Skin of body (tissue), 2 donors: ENCODE results near the gene HS3ST4. TPM values are rescaled to one million over a fixed set of nuclear protein-coding genes. Genes with fewer than 3 reads are reported as not detected.
"Not testable (repeated sequence)": the region's sequence is repeated elsewhere in the genome, so short reads cannot be mapped to it uniquely, and the experiment has no call there.

Source experiments
- DNase-seq: peaks from one replicate; lab custom pipeline; 2025; lab: John Stamatoyannopoulos, UW
- total RNA-seq: library from RNA; depleted of rRNA; stranded (reverse); fragments of >200 nt; gene quantifications from one replicate; pipeline ENCODE4 v1.2.3, GENCODE V29; 2014

Gene HS3ST4
- total RNA-seq, 1 donor from 2014 or later = 0.10 TPM

- no peak for DNase-seq
Measured at GRCh38 chr16:25988084-25988483, 296.3 kb downstream of the HS3ST4 start.

- no peak for DNase-seq
Measured at GRCh38 chr16:25988882-25989281, 297.1 kb downstream of the HS3ST4 start.

GRCh38 chr16:25996052-25996451, 304.3 kb downstream of the HS3ST4 start:
- no peak for DNase-seq

- no peak for DNase-seq
Measured at GRCh38 chr16:26005336-26005735, 313.6 kb downstream of the HS3ST4 start.

GRCh38 chr16:26012376-26012775, 320.6 kb downstream of the HS3ST4 start:
- no peak for DNase-seq

- no peak for DNase-seq
Measured at GRCh38 chr16:26015776-26016175, 324.0 kb downstream of the HS3ST4 start.

- DNase-seq = no peak
Measured at GRCh38 chr16:26016989-26017388, 325.2 kb downstream of the HS3ST4 start.

GRCh38 chr16:26019381-26020242, 327.9 kb downstream of the HS3ST4 start:
- no peak for DNase-seq

- no peak for DNase-seq
Measured at GRCh38 chr16:26026709-26027450, 335.1 kb downstream of the HS3ST4 start.

GRCh38 chr16:26031286-26031685, 339.5 kb downstream of the HS3ST4 start:
- no peak for DNase-seq

GRCh38 chr16:26032661-26033060, 340.9 kb downstream of the HS3ST4 start:
- DNase-seq = not testable (repeated sequence)

- DNase-seq = no peak
Measured at GRCh38 chr16:26041952-26042668, 350.4 kb downstream of the HS3ST4 start.

- DNase-seq = no peak
Measured at GRCh38 chr16:26050472-26050871, 358.7 kb downstream of the HS3ST4 start.

- no peak for DNase-seq
Measured at GRCh38 chr16:26051063-26051462, 359.3 kb downstream of the HS3ST4 start.

- DNase-seq = no peak
Measured at GRCh38 chr16:26053889-26054288, 362.1 kb downstream of the HS3ST4 start.

GRCh38 chr16:26058326-26058725, 366.6 kb downstream of the HS3ST4 start:
- no peak for DNase-seq

GRCh38 chr16:26070302-26071100, 378.7 kb downstream of the HS3ST4 start:
- peak; percentile 95 for DNase-seq

GRCh38 chr16:26071101-26071866, 379.5 kb downstream of the HS3ST4 start:
- peak; percentile 37 for DNase-seq

- DNase-seq = no peak
Measured at GRCh38 chr16:26078716-26079355, 387.1 kb downstream of the HS3ST4 start.

- no peak for DNase-seq
Measured at GRCh38 chr16:26087091-26087490, 395.3 kb downstream of the HS3ST4 start.
